Activated T-helper 1 cell treated with anti-CD3 and anti-CD28 coated beads, Interleukin-12 subunit alpha, Interleukin-12 subunit beta, Interleukin-2, Interleukin-4 antibody, amounts not matched to agents 30 ng/mL and 10 ng/mL and 1 ng/mL, durations not matched to agents 14 hours and 24 hours and 36 hours (primary cell): ENCODE measurements around the gene TMEM187. TPM values are rescaled to one million over a fixed set of nuclear protein-coding genes. Genes with fewer than 3 reads are reported as not detected.
A peak's percentile ranks its signal among the peaks of the same experiment; 100 is the strongest.

Source experiments
- DNase-seq: peaks from one replicate; pipeline ENCODE4 v3.0.0; 2021; ENCODE audit warnings: low spot score
- H3K27ac Mint-ChIP-seq: one replicate; pipeline ENCODE4 v1.8.0; 2021; ENCODE audit warnings: mild to moderate bottlenecking, mixed read lengths
- H3K27me3 Mint-ChIP-seq: one replicate; pipeline ENCODE4 v1.8.0; 2022; ENCODE audit warnings: mild to moderate bottlenecking, moderate library complexity, mixed read lengths; ENCODE audit not compliant: insufficient read depth
- H3K36me3 Mint-ChIP-seq: one replicate; pipeline ENCODE4 v1.8.0; 2021; ENCODE audit warnings: low read depth, mixed read lengths
- H3K4me1 Mint-ChIP-seq: one replicate; pipeline ENCODE4 v1.8.0; 2021; ENCODE audit warnings: low read depth, mixed read lengths
- H3K4me3 Mint-ChIP-seq: one replicate; pipeline ENCODE4 v1.8.0; 2021; ENCODE audit warnings: mild to moderate bottlenecking, moderate library complexity, mixed read lengths
- H3K9me3 Mint-ChIP-seq: one replicate; pipeline ENCODE4 v1.8.0; 2021; ENCODE audit warnings: mixed read lengths
- intact Hi-C: fragments of 100-400 bp; cut with micrococcal nuclease; formaldehyde crosslinking; loops from one replicate; pipeline ENCODE4 v1.15.1; 2024
- total RNA-seq: library from RNA; stranded (reverse); gene quantifications from 2 replicates; pipeline ENCODE4 v1.2.3, GENCODE V29; 2022

Gene TMEM187
- total RNA-seq, 1 donor from 2014 or later: 3.4 TPM

DNA sequence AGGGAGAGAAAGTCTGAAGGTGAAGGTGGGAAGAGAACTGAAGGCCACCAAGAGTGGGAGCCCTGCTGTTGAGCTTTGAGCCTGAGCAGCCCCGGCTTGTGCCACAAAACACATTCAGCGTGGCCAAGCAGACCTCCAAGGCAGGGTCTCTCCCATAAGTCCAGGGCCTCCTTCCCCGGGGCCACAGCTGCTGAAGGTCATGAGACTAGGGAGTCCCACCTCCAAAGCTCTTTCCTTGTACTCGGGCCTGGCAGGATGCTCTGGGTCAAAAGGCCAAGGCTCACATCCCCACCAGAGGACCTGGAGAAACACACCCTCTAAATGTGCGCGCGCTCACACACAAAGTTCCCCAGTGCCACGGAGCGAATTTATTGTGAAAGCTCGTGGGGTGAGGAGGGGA lies 43.0 kb upstream of the TMEM187 start:
- H3K4me1 Mint-ChIP-seq: peaks cover 24% of the 10 kb centered on the region

DNA sequence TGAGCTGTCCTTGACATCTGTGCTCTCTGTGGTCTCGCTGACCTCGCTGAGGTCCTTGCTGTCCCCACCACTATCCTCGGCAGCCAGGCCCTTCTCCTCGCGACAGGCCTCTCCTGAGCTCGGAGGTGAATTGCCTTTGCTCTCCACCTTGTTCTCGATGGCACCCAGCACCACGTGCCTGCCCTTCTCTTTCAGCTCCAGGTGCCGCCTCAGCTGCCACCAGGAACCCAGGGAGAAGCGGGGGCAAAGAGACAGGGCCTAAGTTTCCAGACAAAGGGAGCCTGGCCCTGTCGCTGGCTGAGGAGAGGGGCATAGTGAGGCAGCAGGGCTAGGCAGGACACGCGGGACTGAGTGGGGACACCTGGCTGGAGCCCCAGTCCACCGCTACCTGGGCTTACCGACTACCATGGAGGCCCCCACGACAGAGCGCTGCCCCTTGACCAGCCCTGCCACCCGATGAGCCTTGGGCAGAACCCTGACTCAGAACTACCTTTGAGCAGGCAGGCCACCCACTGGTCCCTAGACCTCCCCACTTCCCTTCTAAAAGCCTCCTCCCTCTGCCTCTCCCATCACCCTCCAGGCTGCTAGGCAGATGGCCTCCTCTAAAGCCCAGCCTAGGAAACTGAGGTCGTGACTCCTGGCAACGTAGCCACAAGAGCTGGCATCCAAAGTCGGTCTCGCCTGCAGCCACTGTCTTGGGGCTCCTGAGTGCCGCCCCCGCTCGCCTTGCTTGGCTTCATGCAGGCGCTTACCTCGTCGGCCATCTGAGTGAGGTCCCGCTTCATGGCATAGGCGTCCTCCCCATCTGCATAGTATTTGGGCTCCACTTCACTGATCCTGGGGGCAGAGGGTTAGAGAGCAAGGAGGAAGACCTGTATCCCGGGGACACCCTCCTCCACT lies 42.3 kb upstream of the TMEM187 start:
- Mint-ChIP-seq H3K36me3 (peaks cover 7% of the 10 kb centered on the region), H3K4me1 (peaks cover 20% of the 10 kb centered on the region), H3K27ac (peak overlapping the region; percentile 23), H3K4me3 (no peak overlapping the region), H3K27me3 (no peaks in the 10 kb centered on the region), H3K9me3 (no peaks in the 10 kb centered on the region)
- DNase-seq: no peak
- intact Hi-C loops: no loop called here

More for the DNA sequence above, 43.0 kb upstream of the TMEM187 start:
- H3K4me3 Mint-ChIP-seq: no peak overlapping the region
- DNase-seq: no peak
- no peaks in the 10 kb centered on the region for H3K27me3 Mint-ChIP-seq
- H3K27ac Mint-ChIP-seq: peak overlapping the region; percentile 37
- no peaks in the 10 kb centered on the region for H3K9me3 Mint-ChIP-seq
- intact Hi-C loops: loop anchor here (2.0 to 10.0 kb wide), 4 partner anchors 167 to 548 kb away; partner anchors contain the start of genes LAGE3, PLXNB3 and RPL10
- peaks cover 7% of the 10 kb centered on the region for H3K36me3 Mint-ChIP-seq

DNA sequence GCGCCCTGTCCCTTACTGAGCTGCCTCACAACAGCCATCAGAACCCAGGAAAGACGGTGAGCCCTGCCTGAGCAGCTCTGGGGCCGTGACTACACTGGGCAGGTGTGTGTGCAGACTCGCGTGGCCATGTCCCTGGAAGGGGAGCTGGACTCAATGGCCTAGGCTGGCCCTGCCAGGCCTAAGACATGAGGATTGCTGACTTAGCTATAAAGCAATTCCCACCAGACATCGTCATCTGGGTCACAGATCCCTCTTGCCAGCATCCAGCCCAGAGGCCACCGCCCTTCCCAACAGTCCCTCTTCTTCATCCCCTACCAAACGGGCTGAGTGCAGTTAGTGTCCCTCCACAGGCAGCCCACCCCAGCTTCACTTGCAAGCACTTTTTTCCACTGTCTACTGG lies 41.4 kb upstream of the TMEM187 start:
- Mint-ChIP-seq H3K4me1 (peaks cover 15% of the 10 kb centered on the region), H3K27me3 (no peaks in the 10 kb centered on the region), H3K4me3 (peak overlapping the region; percentile 19), H3K36me3 (peaks cover 7% of the 10 kb centered on the region), H3K9me3 (no peaks in the 10 kb centered on the region), H3K27ac (no peak overlapping the region)
- intact Hi-C loops: no loop called here
- DNase-seq: no peak

DNA sequence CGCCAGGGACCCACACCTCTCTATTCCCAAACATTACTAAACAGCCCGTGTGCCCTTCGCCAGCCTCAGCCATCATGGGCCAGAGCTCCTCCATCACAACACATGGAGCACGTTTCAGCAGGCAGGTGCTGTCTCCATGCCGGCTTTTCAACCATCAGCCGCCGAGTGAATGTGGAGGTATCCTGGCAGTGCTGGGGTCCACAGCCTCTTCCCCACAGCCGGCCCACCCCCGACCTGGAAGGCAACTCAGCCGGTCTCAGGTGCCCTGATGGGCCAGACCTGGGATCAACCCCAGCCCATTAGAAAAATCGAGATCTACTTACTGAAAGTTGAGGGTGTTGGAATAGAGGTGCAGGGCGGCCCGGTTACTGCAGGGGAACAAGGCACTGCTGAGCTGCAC lies 40.8 kb upstream of the TMEM187 start:
- H3K36me3 Mint-ChIP-seq: peaks cover 7% of the 10 kb centered on the region
- H3K27ac Mint-ChIP-seq: no peak overlapping the region
- no peaks in the 10 kb centered on the region for H3K27me3 Mint-ChIP-seq
- H3K4me1 Mint-ChIP-seq: peaks cover 15% of the 10 kb centered on the region
- no peak for DNase-seq
- H3K4me3 Mint-ChIP-seq: no peak overlapping the region
- no peaks in the 10 kb centered on the region for H3K9me3 Mint-ChIP-seq
- intact Hi-C loops: no loop called here

DNA sequence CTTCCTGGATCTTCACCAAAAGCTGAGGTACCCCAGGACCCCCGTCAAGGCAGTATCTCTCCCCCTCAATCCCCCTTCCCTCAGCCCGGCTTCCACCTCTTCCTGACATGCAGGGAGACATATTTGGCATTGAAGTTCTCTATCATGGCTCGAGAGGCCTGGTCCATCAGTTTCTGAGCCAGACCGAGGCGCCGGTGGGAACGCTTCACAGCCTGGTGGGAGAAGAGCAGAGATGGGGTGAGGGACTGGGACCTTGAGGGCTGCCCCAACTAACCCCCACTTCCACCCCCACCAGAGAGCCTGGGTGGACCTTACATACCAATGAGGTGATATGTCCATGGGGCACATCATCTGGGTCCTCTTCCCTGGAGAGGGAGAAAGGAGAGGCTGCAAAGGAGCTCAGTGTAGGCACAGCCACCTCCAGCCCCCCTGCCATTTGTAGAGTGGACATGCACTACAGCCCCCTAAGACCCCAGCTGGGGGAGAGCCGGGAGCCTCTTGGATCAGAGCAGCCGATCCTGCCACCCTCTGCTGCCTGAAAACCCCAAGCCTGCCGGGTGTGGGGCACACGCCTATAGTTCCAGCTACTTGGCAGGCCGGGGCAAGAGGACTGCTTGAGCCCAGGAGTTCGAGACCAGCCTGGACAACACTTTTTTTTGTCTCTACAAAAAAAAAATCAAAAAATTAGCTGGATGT lies 40.2 kb upstream of the TMEM187 start:
- peak overlapping the region; percentile 88 for H3K4me3 Mint-ChIP-seq
- no peak for DNase-seq
- no peaks in the 10 kb centered on the region for H3K9me3 Mint-ChIP-seq
- H3K27me3 Mint-ChIP-seq: no peaks in the 10 kb centered on the region
- intact Hi-C loops: no loop called here
- peaks cover 15% of the 10 kb centered on the region for H3K4me1 Mint-ChIP-seq
- H3K36me3 Mint-ChIP-seq: peaks cover 7% of the 10 kb centered on the region
- H3K27ac Mint-ChIP-seq: no peak overlapping the region

DNA sequence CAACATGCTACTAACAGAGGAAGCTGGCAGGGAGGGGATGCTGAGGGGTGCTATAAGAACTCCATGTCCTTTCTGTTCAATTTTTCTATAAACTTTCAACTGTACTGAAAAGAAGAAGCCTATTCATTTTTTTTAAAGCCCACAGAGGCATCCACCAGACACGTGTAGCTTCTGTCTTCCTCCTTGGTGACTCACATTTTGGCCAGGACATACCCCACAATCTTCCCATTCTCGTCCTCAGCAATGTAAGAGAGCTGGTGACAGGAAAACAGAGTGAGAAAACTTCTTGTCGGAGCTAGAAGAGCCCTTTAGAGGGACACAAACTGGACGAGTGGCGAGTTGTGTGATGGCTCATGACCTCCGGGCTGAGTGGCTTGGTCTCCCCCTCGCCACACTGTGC lies 38.8 kb upstream of the TMEM187 start:
- Mint-ChIP-seq H3K36me3 (peaks cover 5% of the 10 kb centered on the region), H3K27ac (peak overlapping the region; percentile 48), H3K4me3 (peak overlapping the region; percentile 88), H3K9me3 (no peaks in the 10 kb centered on the region), H3K27me3 (no peaks in the 10 kb centered on the region), H3K4me1 (peaks cover 15% of the 10 kb centered on the region)
- DNase-seq: no peak
- intact Hi-C loops: no loop called here

DNA sequence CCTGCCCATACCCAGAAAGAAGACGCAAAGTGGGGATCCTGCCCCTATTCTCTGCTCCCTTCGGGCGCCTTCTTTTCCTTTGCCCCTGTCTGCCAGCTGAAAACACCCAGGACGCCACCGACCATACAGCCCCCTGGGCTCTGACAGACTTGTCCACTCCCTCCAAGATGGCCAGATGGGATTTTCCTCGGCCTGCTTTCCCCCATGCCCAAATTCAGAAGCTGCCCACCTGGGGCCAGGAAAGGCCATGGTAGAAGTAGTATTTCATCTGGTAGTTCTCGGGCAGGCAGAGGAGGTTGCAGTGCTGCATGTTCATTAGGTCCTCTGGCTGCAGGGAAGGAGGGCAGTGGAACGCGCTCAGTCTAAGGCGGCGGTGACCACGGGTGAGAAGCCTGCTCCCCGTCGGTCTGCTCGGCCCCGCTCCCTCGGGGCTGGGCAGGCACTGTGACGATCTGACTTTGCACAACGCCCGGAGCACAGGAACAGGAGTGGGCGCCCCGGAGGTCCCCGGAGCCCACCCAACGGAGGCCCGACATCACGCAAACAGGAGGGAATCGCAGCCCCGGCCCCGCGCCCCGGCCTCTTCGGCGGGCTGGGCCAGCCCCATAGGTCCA lies 38.3 kb upstream of the TMEM187 start:
- Mint-ChIP-seq H3K27ac (peak overlapping the region; percentile 67), H3K9me3 (no peaks in the 10 kb centered on the region), H3K27me3 (no peaks in the 10 kb centered on the region), H3K4me3 (peak overlapping the region; percentile 88), H3K36me3 (peaks cover 5% of the 10 kb centered on the region), H3K4me1 (peaks cover 10% of the 10 kb centered on the region)
- intact Hi-C loops: no loop called here
- DNase-seq: no peak

DNA sequence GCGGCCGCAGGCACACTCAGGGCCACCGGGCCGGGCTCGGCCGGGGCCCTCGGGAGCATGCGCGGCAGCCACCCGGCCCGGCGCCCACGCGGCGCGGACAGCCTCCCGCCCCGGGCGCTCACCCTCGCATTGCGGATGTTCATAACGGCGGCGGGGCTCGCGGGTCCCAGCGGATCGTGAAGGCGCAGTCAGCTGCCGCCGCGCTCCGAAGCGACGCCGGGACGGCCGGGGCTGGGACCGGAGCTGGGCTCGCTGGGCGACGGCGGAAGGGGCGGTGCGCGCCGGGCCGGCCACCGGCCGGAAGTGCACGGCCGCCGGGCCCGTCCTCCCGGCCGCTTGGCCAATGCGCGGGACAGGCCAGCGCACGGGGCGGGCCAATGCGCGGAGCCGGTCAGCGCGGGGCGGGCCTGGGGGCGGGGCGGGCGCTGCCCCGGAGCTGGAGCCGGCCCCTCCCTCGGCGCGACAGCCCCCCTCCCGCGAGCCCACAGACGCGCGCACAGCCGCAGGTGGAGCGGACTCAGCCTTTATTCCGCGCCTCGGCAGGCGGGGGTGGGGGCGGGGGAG lies 37.7 kb upstream of the TMEM187 start, which contains the start of gene NAA10:
Gene NAA10 (minus strand): TSS at position 276 of the 564 bp plus-strand sequence. CDS start 133 bp downstream, at position 143.
- H3K27ac Mint-ChIP-seq: peak within 1 kb of the TSS; percentile 67
- peaks cover 10% of the 10 kb centered on the region for H3K4me1 Mint-ChIP-seq
- peak; percentile 55 for DNase-seq
- H3K27me3 Mint-ChIP-seq: no peaks in the 10 kb centered on the region
- H3K4me3 Mint-ChIP-seq: peak within 1 kb of the TSS; percentile 88
- H3K36me3 Mint-ChIP-seq: peaks cover 5% of the 10 kb centered on the region
- H3K9me3 Mint-ChIP-seq: no peaks in the 10 kb centered on the region
- intact Hi-C loops: loop anchor here (1.0 kb wide), 1 partner anchor 9 kb away; the partner anchor contains the start of gene ARHGAP4

DNA sequence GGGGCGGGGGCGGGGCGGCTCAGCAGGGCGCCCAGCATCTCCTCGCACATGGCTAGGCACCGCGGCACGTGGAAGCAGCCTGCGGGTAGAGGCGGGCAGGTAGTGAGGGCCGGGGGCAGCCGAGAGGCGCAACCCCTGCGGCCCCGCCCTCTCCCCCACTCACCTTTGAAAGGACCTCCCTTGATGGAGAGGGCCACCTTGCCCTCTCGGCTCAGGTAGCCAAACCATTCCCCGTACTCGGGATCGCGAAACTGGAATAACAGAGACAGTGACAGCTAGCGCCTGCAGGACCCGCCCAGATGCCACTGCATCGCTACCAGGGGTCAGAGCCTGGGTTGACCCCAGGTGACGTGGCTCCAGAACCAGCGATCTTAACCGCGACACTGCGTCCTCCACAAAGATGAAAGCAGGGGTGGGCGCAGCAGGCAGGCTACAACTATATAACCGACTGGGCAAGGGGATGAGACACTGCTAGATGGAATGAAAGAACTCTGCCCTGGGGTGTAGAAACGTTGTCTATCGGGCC lies 37.2 kb upstream of the TMEM187 start:
- intact Hi-C loops: loop anchor here (1.0 kb wide), 1 partner anchor 9 kb away; the partner anchor contains the start of gene ARHGAP4
- H3K27me3 Mint-ChIP-seq: no peaks in the 10 kb centered on the region
- H3K4me1 Mint-ChIP-seq: peaks cover 10% of the 10 kb centered on the region
- H3K4me3 Mint-ChIP-seq: peak overlapping the region; percentile 78
- H3K27ac Mint-ChIP-seq: peak overlapping the region; percentile 52
- no peak for DNase-seq
- no peaks in the 10 kb centered on the region for H3K9me3 Mint-ChIP-seq
- H3K36me3 Mint-ChIP-seq: peaks cover 5% of the 10 kb centered on the region

DNA sequence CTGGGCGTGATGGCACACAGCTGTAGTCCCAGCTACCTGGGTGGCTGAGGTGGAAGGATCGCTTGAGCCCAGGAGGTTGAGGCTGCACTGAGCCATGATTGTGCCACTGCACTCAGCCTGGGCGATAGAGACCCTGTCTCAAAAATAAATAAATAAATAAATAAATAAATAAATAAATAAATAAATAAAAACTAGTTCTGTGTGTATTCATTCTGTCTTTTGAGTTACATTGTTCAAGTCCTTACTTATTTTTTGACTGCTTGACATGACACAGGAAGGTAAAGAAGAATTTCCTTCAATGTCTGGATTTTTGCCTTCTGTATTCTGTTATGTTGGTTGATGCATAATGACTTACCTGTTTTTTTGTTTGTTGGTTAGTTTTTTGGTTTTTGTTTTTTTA lies 35.5 kb upstream of the TMEM187 start:
- no peaks in the 10 kb centered on the region for H3K9me3 Mint-ChIP-seq
- no peaks in the 10 kb centered on the region for H3K27me3 Mint-ChIP-seq
- peaks cover 3% of the 10 kb centered on the region for H3K36me3 Mint-ChIP-seq
- no peak overlapping the region for H3K27ac Mint-ChIP-seq
- peaks cover 9% of the 10 kb centered on the region for H3K4me1 Mint-ChIP-seq
- no peak for DNase-seq
- no peak overlapping the region for H3K4me3 Mint-ChIP-seq
- intact Hi-C loops: no loop called here

DNA sequence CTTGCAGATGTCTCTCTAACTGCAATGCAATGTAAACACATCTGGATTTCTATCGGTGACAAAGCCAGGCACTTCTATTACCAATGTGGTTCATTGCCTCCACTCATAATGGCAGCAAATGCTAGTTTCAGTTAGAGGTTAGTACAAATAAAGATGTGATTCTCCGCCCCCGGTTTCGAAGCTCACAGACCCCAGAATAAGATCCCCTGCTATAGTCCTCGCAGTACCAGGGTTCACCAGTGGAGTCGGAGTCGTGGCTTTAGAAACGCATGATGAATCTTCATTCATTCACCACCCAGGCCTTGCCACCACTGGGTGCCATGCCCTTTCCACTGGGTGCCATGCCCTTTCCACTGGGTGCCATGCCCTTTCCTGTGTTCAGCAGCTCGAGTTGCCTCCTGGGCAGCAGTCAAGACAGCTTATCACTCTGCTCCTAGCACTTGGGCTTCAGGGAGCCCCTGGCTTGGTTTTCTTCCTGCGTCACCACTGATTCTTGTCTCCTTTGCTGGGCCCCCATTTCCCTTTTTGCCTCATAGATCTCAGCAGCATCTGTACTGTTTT lies 34.2 kb upstream of the TMEM187 start:
- H3K9me3 Mint-ChIP-seq: no peaks in the 10 kb centered on the region
- H3K27me3 Mint-ChIP-seq: no peaks in the 10 kb centered on the region
- peaks cover 3% of the 10 kb centered on the region for H3K36me3 Mint-ChIP-seq
- no peak for DNase-seq
- peaks cover 9% of the 10 kb centered on the region for H3K4me1 Mint-ChIP-seq
- H3K27ac Mint-ChIP-seq: no peak overlapping the region
- H3K4me3 Mint-ChIP-seq: no peak overlapping the region
- intact Hi-C loops: no loop called here

DNA sequence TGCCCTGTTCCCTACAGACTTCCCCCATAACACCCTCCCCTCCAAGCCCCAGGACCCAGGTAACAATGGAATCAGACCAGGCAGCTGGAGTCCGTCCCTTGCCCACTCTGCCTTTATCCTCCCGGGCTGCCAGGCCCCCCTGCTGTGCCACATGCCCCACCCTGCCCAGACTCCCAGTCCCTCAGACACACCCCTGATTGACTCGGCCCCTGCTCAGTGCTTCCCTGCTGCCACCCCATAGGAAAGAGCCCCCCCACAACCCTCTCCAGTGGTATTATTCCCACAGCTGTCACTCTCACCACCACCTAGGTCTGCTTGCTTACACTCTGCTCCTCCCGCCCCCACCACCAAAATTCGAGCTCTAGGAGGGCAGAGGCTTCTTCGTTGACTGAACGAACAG lies 33.0 kb upstream of the TMEM187 start:
- no peak overlapping the region for H3K27ac Mint-ChIP-seq

More for the DNA sequence above, 33.0 kb upstream of the TMEM187 start:
- H3K27me3 Mint-ChIP-seq: no peaks in the 10 kb centered on the region
- no peak overlapping the region for H3K4me3 Mint-ChIP-seq
- H3K9me3 Mint-ChIP-seq: no peaks in the 10 kb centered on the region
- H3K36me3 Mint-ChIP-seq: peaks cover 5% of the 10 kb centered on the region
- H3K4me1 Mint-ChIP-seq: peaks cover 4% of the 10 kb centered on the region
- no peak for DNase-seq
- intact Hi-C loops: no loop called here
